ENCODE measurements around the gene P2RX1.

P2RX1 gene

GRCh38 chr17:3915995-3916696 lies at the start of gene P2RX1:
Gene P2RX1 (minus strand): TSS chr17:3916465. CDS start chr17:3916225, 240 bp downstream.
- no peak for DNase-seq (ENCODE audit: low read depth)

GRCh38 chr17:3965118-3965800 lies 49.0 kb upstream of the P2RX1 start:
- DNase-seq (ENCODE audit: low read depth), result peak; percentile 21

GRCh38 chr17:3964203-3965117 lies 48.2 kb upstream of the P2RX1 start, which contains the start of gene ATP2A3:
Gene ATP2A3 (minus strand): TSS chr17:3964437. CDS start chr17:3964291, 146 bp downstream.
- DNase-seq (ENCODE audit: low read depth), result peak; percentile 41

- no peak for DNase-seq (ENCODE audit: low read depth)
Measured at GRCh38 chr17:3963237-3964201, 47.3 kb upstream of the P2RX1 start.

- DNase-seq (ENCODE audit: low read depth), result no peak
Measured at GRCh38 chr17:3962965-3963236, 46.6 kb upstream of the P2RX1 start.

- DNase-seq (ENCODE audit: low read depth), result no peak
Measured at GRCh38 chr17:3962217-3962964, 46.1 kb upstream of the P2RX1 start.

GRCh38 chr17:3961564-3962047 lies 45.3 kb upstream of the P2RX1 start:
- DNase-seq (ENCODE audit: low read depth), result no peak

GRCh38 chr17:3960764-3961163 lies 44.5 kb upstream of the P2RX1 start:
- DNase-seq (ENCODE audit: low read depth), result no peak

- no peak for DNase-seq (ENCODE audit: low read depth)
Measured at GRCh38 chr17:3959921-3960601, 43.8 kb upstream of the P2RX1 start.

- no peak for DNase-seq (ENCODE audit: low read depth)
Measured at GRCh38 chr17:3959295-3959899, 43.1 kb upstream of the P2RX1 start.

GRCh38 chr17:3957735-3958599 lies 41.7 kb upstream of the P2RX1 start:
- DNase-seq (ENCODE audit: low read depth), result no peak

GRCh38 chr17:3956983-3957382 lies 40.7 kb upstream of the P2RX1 start:
- no peak for DNase-seq (ENCODE audit: low read depth)

- DNase-seq (ENCODE audit: low read depth), result no peak
Measured at GRCh38 chr17:3956327-3956957, 40.2 kb upstream of the P2RX1 start.

- no peak for DNase-seq (ENCODE audit: low read depth)
Measured at GRCh38 chr17:3955673-3955988, 39.4 kb upstream of the P2RX1 start.

GRCh38 chr17:3954976-3955672 lies 38.9 kb upstream of the P2RX1 start:
- no peak for DNase-seq (ENCODE audit: low read depth)

GRCh38 chr17:3954086-3954485 lies 37.8 kb upstream of the P2RX1 start:
- no peak for DNase-seq (ENCODE audit: low read depth)

- DNase-seq (ENCODE audit: low read depth), result no peak
Measured at GRCh38 chr17:3953542-3953941, 37.3 kb upstream of the P2RX1 start.

GRCh38 chr17:3952186-3952585 lies 35.9 kb upstream of the P2RX1 start:
- no peak for DNase-seq (ENCODE audit: low read depth)
